ENCODE measurements around the gene CBX5.
"Not testable (repeated sequence)": the region's sequence is repeated elsewhere in the genome, so short reads cannot be mapped to it uniquely, and the experiment has no call there.

Gene CBX5

DNA sequence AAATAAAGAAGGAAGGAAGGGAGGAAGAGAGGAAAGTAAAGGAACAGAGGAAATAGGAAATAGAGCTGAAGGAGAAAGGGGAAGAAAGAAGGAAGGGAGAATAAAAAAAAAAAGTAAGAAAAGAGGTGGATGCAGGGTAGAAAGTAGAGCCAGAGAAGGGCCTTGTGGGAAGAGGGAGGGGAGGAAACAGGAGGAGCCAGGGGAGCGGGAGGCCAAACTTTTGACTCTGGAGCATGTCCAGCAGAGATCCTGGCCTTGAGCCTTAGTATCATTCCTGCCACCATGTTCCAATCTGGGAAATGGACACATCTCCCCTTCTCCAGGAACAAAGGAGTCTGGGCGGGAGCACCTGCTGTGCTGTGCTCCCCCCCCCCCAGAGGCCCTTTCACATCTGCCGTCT, 80.0 kb downstream of the CBX5 start:
- ATAC-seq (ENCODE audit: low read depth) (no peak), DNase-seq (ENCODE audit: low spot score in 2 of 2) (no peak)
- no peak overlapping the region for H3K4me3 Mint-ChIP-seq
- no peak overlapping the region for H3K27ac Mint-ChIP-seq
- peaks cover 31% of the 10 kb centered on the region for H3K27me3 Mint-ChIP-seq
- peaks cover 30% of the 10 kb centered on the region for H3K4me1 Mint-ChIP-seq
- H3K9me3 Mint-ChIP-seq: no peaks in the 10 kb centered on the region
- no peaks in the 10 kb centered on the region for H3K36me3 Mint-ChIP-seq

- no peak for DNase-seq (ENCODE audit: low spot score in 2 of 2)
- Mint-ChIP-seq H3K4me1 (peaks cover 30% of the 10 kb centered on the region), H3K9me3 (no peaks in the 10 kb centered on the region), H3K36me3 (no peaks in the 10 kb centered on the region), H3K27ac (no peak overlapping the region), H3K4me3 (no peak overlapping the region), H3K27me3 (peaks cover 29% of the 10 kb centered on the region)
- no peak for ATAC-seq (ENCODE audit: low read depth)
These were observed 80.9 kb downstream of the CBX5 start for GRCh38 chr12:54199034-54199433.

- Mint-ChIP-seq H3K27ac (no peak overlapping the region), H3K36me3 (no peaks in the 10 kb centered on the region), H3K4me1 (peaks cover 30% of the 10 kb centered on the region), H3K27me3 (peaks cover 28% of the 10 kb centered on the region), H3K9me3 (no peaks in the 10 kb centered on the region), H3K4me3 (no peak overlapping the region)
- ATAC-seq (ENCODE audit: low read depth) (peak; percentile 53), DNase-seq (ENCODE audit: low spot score in 2 of 2) (no peak)
These were observed 82.5 kb downstream of the CBX5 start for GRCh38 chr12:54197431-54197909.

DNA sequence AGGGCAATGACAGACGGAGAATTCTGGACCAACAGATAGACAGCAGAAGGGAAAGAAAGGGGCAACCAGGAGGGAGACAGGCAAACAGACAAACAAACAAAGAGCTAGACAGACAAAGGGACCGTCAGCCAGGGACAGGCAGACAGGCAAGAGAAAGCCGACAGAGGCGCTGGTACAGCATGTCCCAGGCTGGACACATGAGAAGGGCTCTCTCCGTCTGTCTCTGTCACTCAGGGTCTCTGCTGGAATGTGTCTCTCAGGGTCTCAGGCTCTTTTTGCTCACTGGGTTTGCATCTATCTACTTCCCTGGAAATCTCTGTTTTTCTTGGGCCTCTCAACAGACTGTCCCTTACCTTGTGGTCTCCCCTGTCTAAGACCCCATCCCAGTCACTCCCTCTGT, 82.9 kb downstream of the CBX5 start:
- Mint-ChIP-seq H3K36me3 (no peaks in the 10 kb centered on the region), H3K9me3 (no peaks in the 10 kb centered on the region), H3K4me1 (peaks cover 30% of the 10 kb centered on the region), H3K27ac (no peak overlapping the region), H3K27me3 (peaks cover 29% of the 10 kb centered on the region), H3K4me3 (no peak overlapping the region)
- ATAC-seq (ENCODE audit: low read depth): no peak
- no peak for DNase-seq (ENCODE audit: low spot score in 2 of 2)

GRCh38 chr12:54196396-54196795, 83.5 kb downstream of the CBX5 start:
- Mint-ChIP-seq H3K9me3 (no peaks in the 10 kb centered on the region), H3K4me1 (peaks cover 34% of the 10 kb centered on the region), H3K27me3 (peaks cover 29% of the 10 kb centered on the region), H3K27ac (peak overlapping the region; percentile 64), H3K4me3 (peak overlapping the region; percentile 71), H3K36me3 (no peaks in the 10 kb centered on the region)
- no peak for ATAC-seq (ENCODE audit: low read depth)
- no peak for DNase-seq (ENCODE audit: low spot score in 2 of 2)

GRCh38 chr12:54195737-54196347, 84.1 kb downstream of the CBX5 start:
- H3K4me1 Mint-ChIP-seq: peaks cover 35% of the 10 kb centered on the region
- peaks cover 27% of the 10 kb centered on the region for H3K27me3 Mint-ChIP-seq
- H3K27ac Mint-ChIP-seq: peak overlapping the region; percentile 64
- no peaks in the 10 kb centered on the region for H3K36me3 Mint-ChIP-seq
- peak in 1 of 2 donors; percentile 12 for DNase-seq (ENCODE audit: low spot score in 2 of 2)
- H3K4me3 Mint-ChIP-seq: peak overlapping the region; percentile 71
- no peaks in the 10 kb centered on the region for H3K9me3 Mint-ChIP-seq
- ATAC-seq (ENCODE audit: low read depth): peak; percentile 54

- H3K27me3 Mint-ChIP-seq: peaks cover 26% of the 10 kb centered on the region
- no peaks in the 10 kb centered on the region for H3K9me3 Mint-ChIP-seq
- no peaks in the 10 kb centered on the region for H3K36me3 Mint-ChIP-seq
- DNase-seq (ENCODE audit: low spot score in 2 of 2) (no peak), ATAC-seq (ENCODE audit: low read depth) (no peak)
- peak overlapping the region; percentile 64 for H3K27ac Mint-ChIP-seq
- peaks cover 35% of the 10 kb centered on the region for H3K4me1 Mint-ChIP-seq
- H3K4me3 Mint-ChIP-seq: peak overlapping the region; percentile 71
These were observed 84.7 kb downstream of the CBX5 start for GRCh38 chr12:54195080-54195736.

DNA sequence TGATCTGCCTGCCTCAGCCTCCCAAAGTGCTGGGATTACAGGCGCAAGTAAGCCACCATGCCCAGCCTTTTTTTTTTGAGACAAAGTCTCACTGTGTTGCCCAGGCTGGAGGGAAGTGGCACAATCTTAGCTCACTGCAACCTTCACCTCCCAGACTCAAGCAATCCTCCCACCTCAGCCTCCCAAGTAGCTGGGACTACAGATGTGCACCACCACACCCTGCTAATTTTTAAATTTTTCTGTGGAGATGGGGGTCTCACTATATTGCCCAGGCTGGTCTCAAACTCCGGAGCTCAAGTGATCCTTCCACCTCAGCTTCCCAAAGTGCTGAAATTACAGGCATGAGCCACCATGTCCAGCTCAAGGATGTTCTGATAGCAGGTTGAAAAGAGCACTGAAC, 85.3 kb downstream of the CBX5 start:
- not testable (repeated sequence) for H3K27ac Mint-ChIP-seq; H3K9me3 Mint-ChIP-seq; DNase-seq (ENCODE audit: low spot score in 2 of 2); H3K36me3 Mint-ChIP-seq; ATAC-seq (ENCODE audit: low read depth); H3K4me3 Mint-ChIP-seq
- H3K4me1 Mint-ChIP-seq: peaks cover 35% of the 10 kb centered on the region
- peaks cover 24% of the 10 kb centered on the region for H3K27me3 Mint-ChIP-seq

GRCh38 chr12:54193434-54193833, 86.5 kb downstream of the CBX5 start:
- H3K27me3 Mint-ChIP-seq: peaks cover 20% of the 10 kb centered on the region
- H3K36me3 Mint-ChIP-seq: no peaks in the 10 kb centered on the region
- peaks cover 40% of the 10 kb centered on the region for H3K4me1 Mint-ChIP-seq
- no peak overlapping the region for H3K4me3 Mint-ChIP-seq
- no peak overlapping the region for H3K27ac Mint-ChIP-seq
- ATAC-seq (ENCODE audit: low read depth): no peak
- H3K9me3 Mint-ChIP-seq: no peaks in the 10 kb centered on the region
- DNase-seq (ENCODE audit: low spot score in 2 of 2): no peak

GRCh38 chr12:54191550-54192022, 88.3 kb downstream of the CBX5 start:
- H3K4me1 Mint-ChIP-seq: peaks cover 38% of the 10 kb centered on the region
- DNase-seq (ENCODE audit: low spot score in 2 of 2): peak; percentile 69 to 78
- H3K9me3 Mint-ChIP-seq: no peaks in the 10 kb centered on the region
- peaks cover 6% of the 10 kb centered on the region for H3K36me3 Mint-ChIP-seq
- no peak overlapping the region for H3K27ac Mint-ChIP-seq
- peak; percentile 53 for ATAC-seq (ENCODE audit: low read depth)
- H3K4me3 Mint-ChIP-seq: no peak overlapping the region
- H3K27me3 Mint-ChIP-seq: peaks cover 14% of the 10 kb centered on the region

- no peaks in the 10 kb centered on the region for H3K9me3 Mint-ChIP-seq
- no peak overlapping the region for H3K27ac Mint-ChIP-seq
- ATAC-seq (ENCODE audit: low read depth) (no peak), DNase-seq (ENCODE audit: low spot score in 2 of 2) (no peak)
- peaks cover 7% of the 10 kb centered on the region for H3K36me3 Mint-ChIP-seq
- peaks cover 34% of the 10 kb centered on the region for H3K4me1 Mint-ChIP-seq
- no peak overlapping the region for H3K4me3 Mint-ChIP-seq
- peaks cover 12% of the 10 kb centered on the region for H3K27me3 Mint-ChIP-seq
These were observed 88.8 kb downstream of the CBX5 start for GRCh38 chr12:54191126-54191525.

GRCh38 chr12:54189198-54189539, 90.8 kb downstream of the CBX5 start:
- Mint-ChIP-seq H3K4me1 (peaks cover 26% of the 10 kb centered on the region), H3K36me3 (peaks cover 11% of the 10 kb centered on the region), H3K4me3 (peak overlapping the region; percentile 90), H3K9me3 (no peaks in the 10 kb centered on the region), H3K27me3 (peaks cover 4% of the 10 kb centered on the region), H3K27ac (no peak overlapping the region)
- ATAC-seq (ENCODE audit: low read depth) (no peak), DNase-seq (ENCODE audit: low spot score in 2 of 2) (no peak)

GRCh38 chr12:54187075-54187474, 92.8 kb downstream of the CBX5 start:
- ATAC-seq (ENCODE audit: low read depth) (no peak), DNase-seq (ENCODE audit: low spot score in 2 of 2) (no peak)
- Mint-ChIP-seq H3K9me3 (no peaks in the 10 kb centered on the region), H3K4me1 (peaks cover 26% of the 10 kb centered on the region), H3K36me3 (peaks cover 11% of the 10 kb centered on the region), H3K27ac (no peak overlapping the region), H3K27me3 (no peaks in the 10 kb centered on the region), H3K4me3 (no peak overlapping the region)

DNA sequence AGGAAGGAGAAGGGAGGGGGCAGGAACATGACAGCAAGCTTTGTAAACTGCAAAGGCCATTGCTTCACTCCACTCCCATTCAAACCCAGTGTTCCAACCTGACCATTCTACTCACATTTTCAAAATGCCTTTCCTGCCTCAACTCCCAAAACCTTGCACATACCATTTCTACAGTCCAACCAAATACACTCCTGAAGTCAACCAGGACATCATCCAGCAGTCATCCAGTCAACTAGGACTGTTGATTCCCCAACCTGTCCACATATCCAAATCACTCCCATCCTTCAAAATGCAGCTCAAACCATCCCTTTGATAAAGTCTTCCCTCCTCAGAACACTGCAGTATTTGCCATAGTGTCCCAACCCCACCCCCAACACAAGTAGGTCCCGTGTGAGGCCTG, 94.0 kb downstream of the CBX5 start:
- no peaks in the 10 kb centered on the region for H3K27me3 Mint-ChIP-seq
- ATAC-seq (ENCODE audit: low read depth): no peak
- H3K27ac Mint-ChIP-seq: no peak overlapping the region
- DNase-seq (ENCODE audit: low spot score in 2 of 2): no peak
- peaks cover 22% of the 10 kb centered on the region for H3K4me1 Mint-ChIP-seq
- peaks cover 14% of the 10 kb centered on the region for H3K36me3 Mint-ChIP-seq
- H3K9me3 Mint-ChIP-seq: no peaks in the 10 kb centered on the region
- no peak overlapping the region for H3K4me3 Mint-ChIP-seq

- not testable (repeated sequence) for DNase-seq (ENCODE audit: low spot score in 2 of 2); H3K27me3 Mint-ChIP-seq; H3K9me3 Mint-ChIP-seq; ATAC-seq (ENCODE audit: low read depth); H3K27ac Mint-ChIP-seq; H3K4me3 Mint-ChIP-seq
- peaks cover 14% of the 10 kb centered on the region for H3K36me3 Mint-ChIP-seq
- H3K4me1 Mint-ChIP-seq: peaks cover 22% of the 10 kb centered on the region
These were observed 94.6 kb downstream of the CBX5 start for GRCh38 chr12:54185297-54185696.

Measured in memory B cell (primary cell).